Stimulated activated CD4-positive, alpha-beta T cell treated with anti-CD3 and anti-CD28 coated beads, Interleukin-1b, Interleukin-23, amount 100 ng/mL, for 1 hour (primary cell): ENCODE data around the gene LTC4S.

Source experiments
- DNase-seq, 2 donors: peaks; one replicate each; pipeline ENCODE4 v3.0.0-alpha.2; 2020; ENCODE audit warnings: low read depth in 2 of 2

Gene LTC4S

GRCh38 chr5:179806250-179807048 is 12.7 kb downstream of the LTC4S start, which contains the start of gene MGAT4B:
MGAT4B (minus strand) TSS chr5:179806866; CDS start chr5:179806583, 283 bp downstream.
- DNase-seq: peak in 1 of 2 donors; percentile 39

GRCh38 chr5:179812135-179812825 is 18.5 kb downstream of the LTC4S start:
- DNase-seq: no peak

GRCh38 chr5:179812997-179813607 is 19.3 kb downstream of the LTC4S start:
- no peak for DNase-seq

GRCh38 chr5:179814090-179814489 is 20.3 kb downstream of the LTC4S start:
- no peak for DNase-seq

GRCh38 chr5:179815491-179816249 is 21.9 kb downstream of the LTC4S start:
- no peak for DNase-seq

GRCh38 chr5:179816401-179816795 is 22.6 kb downstream of the LTC4S start:
- DNase-seq: no peak

- DNase-seq: no peak
Observed at GRCh38 chr5:179816796-179817469, 23.1 kb downstream of the LTC4S start.

- DNase-seq: no peak
Observed at GRCh38 chr5:179817470-179817840, 23.7 kb downstream of the LTC4S start.

- no peak for DNase-seq
Observed at GRCh38 chr5:179817890-179818745, 24.3 kb downstream of the LTC4S start.

GRCh38 chr5:179818746-179819295 is 25.0 kb downstream of the LTC4S start:
- DNase-seq: peak; percentile 62 to 70

- DNase-seq: no peak
Observed at GRCh38 chr5:179819296-179820126, 25.7 kb downstream of the LTC4S start.

GRCh38 chr5:179820127-179820482 is 26.3 kb downstream of the LTC4S start:
- DNase-seq: no peak

GRCh38 chr5:179820483-179821297 is 26.9 kb downstream of the LTC4S start, which contains the start of gene SQSTM1:
SQSTM1 (plus strand) TSS chr5:179820905; CDS start chr5:179820937, 32 bp downstream.
- peak; percentile 63 to 72 for DNase-seq

GRCh38 chr5:179821298-179822058 is 27.7 kb downstream of the LTC4S start:
- DNase-seq: peak; percentile 64

- DNase-seq: no peak
Observed at GRCh38 chr5:179822059-179822432, 28.3 kb downstream of the LTC4S start.

- DNase-seq: no peak
Observed at GRCh38 chr5:179822444-179822990, 28.7 kb downstream of the LTC4S start.
